Measurements from ENCODE around the gene FHIT.

The FHIT gene

DNA sequence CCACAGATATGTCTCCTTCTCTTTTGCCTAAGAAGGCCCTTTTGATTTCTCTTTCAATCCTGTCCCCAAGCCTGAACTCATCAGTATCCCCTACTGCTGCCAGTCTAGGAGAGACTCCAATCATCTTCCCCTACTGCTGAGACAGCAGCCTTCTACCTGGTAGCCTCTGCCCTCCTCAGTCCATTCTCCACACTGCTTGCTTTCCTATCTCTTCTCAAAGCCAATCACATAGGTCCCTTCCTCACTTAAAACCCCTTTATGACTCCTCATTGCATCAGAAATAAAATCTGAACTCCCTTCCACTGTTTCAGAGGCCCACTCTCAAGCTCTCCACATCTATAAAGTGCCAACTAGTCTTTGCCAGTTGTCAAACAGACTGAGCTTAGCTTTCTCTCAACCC, 1119.6 kb downstream of the FHIT start:
- DNase-seq: no peak

DNA sequence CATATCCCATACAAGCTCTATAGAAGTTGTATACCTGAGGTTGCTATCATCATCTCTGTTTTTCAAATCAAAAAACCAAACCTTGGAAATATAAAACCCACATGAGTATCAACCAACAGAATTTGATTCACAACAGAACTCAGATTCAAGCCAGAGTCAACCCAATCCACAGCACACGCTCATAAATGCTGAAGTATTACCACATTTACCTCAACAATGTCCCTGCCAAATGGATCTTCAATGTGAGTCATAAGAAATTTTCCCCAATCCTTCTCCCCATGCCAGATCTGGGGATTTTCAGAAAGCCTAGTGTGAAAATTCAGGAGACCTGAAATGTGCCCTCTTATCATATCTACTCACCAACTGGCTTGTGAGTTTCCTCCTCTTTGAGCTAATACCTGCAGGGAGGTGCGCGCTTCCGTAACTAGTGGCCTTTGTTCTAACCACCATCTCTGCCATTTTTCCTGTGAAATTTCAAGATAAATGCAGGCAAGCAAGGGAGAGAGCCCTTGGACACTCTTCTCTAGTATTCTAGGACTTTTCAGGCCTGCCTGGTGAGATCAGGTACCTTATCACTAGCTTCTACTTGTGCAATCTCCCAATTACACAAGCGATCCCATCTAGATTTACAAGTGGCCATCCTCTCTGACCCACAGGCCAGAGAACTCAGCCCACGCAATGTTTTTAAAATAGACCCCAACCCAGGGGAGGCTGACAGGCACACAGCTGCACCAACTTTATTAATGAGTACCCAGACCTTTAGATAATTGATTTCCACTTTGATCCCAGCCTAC, 1124.5 kb downstream of the FHIT start:
- no peak for DNase-seq

DNA sequence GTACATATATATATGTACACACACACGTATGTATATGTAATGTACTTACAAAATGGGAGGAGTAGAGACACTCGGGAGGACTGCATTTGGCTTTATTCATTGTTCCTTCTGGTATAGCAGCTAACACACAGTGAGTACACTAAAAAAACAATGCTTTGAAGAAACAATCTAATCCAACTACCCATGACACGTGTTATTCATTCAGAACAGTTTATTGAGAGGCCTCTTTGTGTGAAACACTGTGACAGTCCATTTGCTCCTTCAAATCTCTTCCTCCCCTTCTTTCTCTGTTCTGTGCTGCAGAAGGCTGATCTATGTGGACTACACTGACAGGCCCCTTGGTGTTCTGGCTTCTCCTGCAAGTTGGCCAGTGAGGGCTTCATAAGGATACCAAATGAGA, 1125.6 kb downstream of the FHIT start:
- no peak for DNase-seq

DNA sequence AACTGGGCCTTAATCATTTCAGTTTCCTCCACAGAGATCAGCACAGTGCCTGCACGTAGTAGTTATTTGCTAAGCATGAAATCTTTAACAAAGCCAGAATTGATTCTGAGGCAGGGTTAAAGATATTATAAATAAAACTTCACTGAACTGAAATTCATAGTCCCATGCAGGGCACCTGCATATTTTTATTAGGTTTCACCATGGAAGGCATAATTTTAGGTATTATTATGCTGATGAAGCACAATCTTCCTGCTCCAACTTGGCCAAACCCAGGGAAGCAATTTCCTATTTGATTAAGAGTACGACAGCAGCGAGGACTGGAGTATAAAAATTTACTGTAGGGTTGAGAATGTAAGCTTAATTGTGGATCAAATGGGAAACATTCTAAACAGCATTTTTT, 1131.0 kb downstream of the FHIT start:
- DNase-seq: no peak

DNA sequence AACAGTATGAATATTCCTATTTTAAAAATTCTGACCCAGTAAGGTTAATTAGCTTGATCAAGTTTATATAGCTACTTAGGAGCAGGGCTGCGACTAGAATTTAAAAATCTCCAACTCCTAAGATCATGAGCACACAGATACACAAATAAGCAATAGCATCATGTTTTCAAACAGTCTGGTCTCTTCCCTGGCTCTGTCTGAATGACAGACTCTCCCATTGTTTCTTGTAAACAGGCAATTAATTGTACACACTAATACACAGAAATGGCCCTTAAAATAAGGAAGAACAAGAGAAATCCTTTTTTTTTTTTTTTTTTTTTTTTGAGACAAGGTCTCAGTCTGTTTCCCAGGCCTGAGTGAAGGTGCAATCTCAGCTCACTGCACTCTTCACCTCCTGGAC, 1137.1 kb downstream of the FHIT start:
- DNase-seq: no peak

DNA sequence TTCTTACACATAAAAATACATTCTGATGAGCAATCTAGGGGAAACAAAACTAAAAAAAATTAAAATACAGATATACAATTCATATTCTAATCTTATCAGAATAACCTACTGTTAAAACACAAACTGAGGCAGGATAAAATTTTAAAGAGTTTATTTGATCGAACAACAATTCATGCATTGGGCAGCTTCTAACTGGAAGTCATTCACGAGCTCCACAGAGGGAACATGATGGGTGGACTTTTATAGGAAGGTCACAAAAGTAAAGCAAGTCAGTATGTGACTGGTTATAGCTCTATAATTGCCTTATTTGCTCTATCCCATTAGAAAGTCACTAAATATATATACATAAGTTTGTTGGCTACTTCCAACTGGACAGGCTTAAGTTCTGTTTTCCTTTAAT, 1144.0 kb downstream of the FHIT start:
- no peak for DNase-seq

DNA sequence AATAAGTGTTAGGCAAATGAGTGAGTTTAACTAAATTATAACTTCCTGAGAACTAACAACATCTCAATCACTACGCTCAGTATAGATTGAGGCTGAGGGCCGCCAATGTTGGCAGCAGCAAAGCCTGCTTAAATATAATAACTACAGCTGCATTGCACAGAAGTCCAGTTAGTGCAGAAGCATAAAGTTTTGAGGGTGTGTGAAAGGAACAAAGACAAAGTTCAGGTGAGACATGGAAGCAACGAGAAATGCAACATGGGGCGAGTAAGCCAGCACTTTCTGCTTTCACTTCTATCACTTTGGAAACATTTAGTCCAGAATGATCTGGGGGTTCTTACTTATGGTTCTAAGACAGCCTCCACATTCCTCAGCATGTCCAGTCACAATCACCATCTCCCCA, 1149.1 kb downstream of the FHIT start:
- DNase-seq: no peak

DNA sequence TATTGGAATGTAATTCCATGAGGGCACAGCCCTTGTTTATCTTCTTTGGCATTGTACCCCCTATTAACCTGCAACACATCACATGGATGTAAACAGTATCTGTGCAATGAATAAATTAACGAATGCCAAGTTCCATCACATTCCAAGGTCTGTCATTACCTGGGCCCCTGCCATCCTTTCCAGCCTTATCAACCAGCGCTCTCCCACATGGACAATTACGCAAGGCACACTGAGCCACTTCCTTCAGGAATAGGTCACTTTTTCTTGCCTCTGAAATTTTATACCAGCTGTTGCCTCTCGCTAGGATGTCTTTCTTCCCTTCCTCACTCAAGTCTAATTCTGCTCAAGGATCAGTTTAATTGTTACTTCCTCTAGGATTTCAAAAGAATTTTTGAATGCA, 1149.6 kb downstream of the FHIT start:
- no peak for DNase-seq

DNA sequence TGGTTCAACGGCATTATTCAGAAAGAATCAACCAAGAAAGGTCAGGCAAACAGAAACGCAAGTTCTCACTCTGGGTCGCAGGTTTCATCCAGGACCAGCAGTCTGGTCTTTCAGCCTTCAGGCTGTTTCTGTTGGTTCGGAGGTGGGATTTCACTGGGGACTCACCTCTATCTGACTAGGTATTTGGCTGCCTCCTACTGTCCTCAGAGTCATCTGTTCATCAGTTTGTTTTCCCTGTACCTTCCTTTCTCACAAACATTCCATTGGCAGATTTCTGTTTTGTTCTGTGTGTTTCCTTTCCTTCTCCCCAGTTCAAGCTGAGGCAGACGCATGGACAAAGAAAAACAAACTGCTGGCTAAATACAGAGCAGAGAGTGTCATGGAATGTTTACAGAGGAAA, 1154.8 kb downstream of the FHIT start:
- no peak for DNase-seq

DNA sequence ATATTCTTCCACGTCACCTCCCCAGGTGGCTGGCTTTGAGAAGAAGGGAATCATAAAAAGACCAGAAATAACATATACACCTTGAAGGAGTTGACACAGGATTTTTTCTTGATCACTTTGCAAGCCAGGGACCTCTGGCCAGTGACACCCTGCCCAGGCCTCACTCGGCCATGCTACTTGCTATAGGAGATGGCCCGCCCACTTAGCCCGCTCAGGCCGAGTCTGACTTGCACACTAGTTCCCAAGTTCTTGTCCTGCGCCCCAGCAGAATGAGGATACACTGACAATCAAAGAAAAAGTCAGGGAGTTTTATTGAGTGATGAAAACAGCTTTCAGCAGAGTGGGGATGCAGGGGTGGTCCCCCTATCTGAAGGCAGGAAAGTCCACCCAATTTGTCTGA, 1155.3 kb downstream of the FHIT start:
- DNase-seq: no peak

DNA sequence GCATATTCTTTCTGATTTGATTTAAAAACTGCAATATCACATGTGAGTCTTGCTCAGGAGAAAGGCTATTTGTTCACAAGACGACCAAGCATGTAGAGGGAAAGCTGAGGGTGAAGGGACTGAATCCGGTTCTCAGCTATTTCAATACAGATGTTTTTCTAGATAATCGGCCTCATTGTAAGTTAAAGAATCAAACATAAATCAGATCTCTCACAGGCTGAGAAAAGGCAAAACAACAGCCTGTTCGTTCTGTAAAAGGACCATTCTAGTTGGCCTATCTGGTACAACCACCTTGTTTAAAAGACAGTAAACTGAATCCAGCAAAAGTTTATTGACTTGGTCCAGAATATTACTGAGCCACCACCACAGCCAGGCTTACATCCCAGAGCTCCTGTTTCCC, 1155.7 kb downstream of the FHIT start:
- DNase-seq: no peak

DNA sequence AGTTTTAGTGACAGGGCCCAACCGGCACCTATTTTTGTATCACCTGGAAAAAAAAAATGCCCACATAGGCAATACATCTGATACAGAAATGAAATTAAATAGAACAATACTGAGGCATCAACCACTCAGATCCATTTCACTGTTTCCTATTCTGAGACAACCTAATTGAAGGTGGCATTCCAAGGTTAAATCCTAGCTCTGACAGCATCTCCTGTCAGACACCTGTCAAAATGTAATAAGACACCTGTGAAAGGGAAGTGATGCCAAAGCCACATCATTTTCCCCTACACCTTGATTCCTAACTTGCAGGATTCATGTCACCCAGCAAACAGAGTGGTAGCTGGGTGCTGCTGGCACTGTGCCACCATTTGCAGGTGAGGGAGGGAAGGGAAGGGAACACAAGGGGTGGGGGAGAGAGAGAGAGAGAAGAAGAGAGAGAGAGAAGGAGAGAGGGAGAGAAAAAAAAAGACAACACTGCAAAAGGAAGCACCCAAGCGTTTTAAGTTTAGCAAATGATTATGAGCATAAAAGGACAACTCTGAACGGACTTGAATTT, 1156.8 kb downstream of the FHIT start:
- peak; percentile 23 to 59 for DNase-seq

DNA sequence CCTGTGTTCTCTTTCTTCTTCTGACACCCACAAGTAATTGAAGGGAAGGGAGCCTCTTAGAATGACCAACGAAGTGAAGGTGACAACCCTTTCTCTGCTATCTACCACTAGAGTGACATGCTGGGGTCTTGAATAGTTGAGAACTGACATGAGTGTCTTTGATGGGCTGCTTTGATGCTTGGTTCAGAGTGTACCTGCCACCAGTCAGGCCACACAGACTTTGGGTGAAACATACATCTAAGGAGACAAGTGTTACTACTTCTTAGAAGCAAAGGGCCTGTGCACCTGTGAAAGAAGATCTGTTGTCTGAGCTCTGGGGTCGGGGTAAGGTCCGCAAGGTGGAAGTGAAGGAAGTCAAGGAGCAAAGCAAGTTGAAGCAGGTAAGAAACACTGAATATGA, 1160.7 kb downstream of the FHIT start:
- no peak for DNase-seq

DNA sequence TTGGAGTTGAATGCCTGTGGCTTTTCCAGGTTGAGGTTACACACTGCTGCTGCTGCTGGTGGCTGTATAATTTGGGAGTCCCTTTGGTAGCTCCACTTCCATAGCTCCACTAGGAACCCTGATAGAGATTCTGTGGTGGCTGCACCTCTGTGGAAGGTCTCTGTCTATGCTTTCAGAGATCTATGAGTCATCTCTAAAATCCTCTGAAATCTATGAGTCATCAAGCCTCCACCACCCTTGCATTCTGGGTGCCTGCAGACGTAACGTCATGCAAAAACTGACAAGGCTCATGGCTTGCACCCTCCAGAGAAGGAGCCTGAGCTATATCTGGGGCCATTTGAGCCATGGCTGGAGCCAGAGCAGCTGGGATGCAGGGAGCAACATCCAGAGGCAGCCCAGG, 1164.4 kb downstream of the FHIT start:
- DNase-seq: no peak

DNA sequence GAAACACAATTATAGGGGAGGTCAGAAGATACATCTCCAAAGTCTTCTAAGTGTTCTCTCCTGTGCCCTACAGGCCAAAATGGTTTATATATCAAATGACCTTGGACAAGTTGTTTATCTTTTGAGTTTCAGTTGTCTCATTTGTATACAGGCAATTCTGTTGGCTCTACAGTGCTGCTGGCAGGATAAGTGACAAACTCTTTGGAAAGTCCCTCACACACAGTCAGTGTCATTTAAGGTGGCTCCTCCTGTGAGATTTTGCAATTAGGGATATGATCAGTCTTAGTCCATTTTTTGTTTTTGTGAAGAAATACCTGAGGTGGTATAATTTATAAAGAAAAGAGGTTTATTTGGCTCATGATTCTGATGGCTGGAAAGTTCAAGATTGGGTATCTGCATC, 1165.6 kb downstream of the FHIT start:
- no peak for DNase-seq

DNA sequence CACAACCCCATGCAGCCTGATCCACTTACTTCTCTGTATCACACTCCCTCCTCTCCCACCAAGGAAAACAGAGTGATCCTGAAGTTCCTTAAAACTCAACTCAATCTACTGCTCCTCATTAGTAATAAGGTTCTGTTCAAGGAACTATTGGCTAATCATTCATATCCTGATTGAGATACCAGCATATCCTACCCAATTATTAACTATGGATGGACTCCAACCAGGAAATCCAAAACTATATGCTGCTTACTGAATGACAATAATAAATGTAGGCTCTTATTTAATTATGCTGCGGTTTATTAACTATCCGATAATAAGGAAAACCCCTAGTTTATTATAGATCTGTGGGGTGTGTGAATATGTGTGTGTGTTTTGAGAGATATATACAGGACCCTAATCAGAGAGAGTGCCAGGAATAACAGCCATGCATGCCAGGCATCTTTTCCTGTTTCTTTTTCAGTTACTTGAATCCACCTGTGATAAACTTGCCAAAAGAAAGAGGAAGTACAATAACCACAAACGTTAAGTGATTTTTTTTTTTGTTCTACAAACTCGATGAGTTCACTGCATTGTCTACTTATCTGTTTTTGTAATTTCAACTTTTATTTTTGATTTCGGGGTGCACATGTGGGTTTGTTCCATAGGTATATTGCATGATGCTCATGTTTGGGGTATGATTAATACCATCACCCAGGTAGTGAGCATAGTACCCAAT, 1169.7 kb downstream of the FHIT start:
- DNase-seq: no peak

DNA sequence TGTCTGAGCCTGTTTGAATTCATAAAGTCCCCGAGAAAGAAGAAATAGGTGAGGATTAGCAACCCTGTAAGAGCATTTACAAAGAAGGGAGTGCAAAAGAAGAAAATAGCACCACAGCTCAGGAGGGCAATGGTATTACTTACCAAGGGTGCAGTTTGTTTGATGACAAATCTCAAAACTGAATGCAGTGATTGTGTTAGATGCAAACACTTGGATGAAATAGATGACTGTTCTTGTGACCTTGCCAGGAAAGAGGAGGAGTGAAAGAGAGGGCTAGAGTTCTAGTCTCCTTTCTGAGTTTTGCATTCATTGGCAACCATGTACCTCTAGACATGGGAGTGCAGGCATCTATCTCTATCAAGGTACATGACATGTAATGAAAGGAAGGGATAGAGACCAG, 1170.6 kb downstream of the FHIT start:
- no peak for DNase-seq

DNA sequence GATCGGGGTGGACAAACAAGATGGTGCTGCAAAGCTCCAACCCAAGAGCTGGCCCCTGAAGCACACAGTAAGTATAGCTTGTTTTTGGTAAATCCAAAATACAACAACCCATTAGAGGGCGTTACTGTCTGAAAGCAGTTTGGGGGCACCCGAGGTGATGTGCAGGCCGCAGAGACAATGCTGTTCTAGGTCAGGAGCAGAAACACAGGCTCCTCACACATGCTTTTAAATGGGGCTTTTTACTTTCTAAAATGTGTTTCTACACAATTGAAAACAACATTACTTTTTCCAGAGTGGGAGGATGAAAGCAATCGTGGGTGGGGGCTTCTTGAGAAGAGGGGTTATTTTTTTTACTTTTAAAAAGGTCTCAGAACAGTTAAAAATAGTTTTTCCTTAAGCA, 1172.2 kb downstream of the FHIT start:
- DNase-seq: no peak

DNA sequence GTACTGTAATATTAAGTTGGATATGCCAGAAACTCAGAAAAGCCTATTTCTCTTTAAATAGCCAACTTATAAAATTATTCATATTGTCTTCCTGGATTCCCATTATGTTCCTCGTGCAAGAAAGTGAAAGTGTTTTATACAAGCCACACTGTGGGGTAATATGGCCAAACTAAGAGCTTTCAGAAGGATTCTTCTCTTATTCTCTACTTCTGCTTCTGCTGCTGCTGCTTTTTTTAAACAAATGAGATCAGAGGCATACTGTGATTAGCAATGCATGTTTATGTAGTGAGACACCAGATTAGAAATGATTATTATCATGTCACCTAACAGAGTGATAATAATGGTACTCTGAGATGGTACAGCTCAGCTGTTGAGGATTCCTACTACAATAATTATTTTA, 1174.9 kb downstream of the FHIT start:
- no peak for DNase-seq

DNA sequence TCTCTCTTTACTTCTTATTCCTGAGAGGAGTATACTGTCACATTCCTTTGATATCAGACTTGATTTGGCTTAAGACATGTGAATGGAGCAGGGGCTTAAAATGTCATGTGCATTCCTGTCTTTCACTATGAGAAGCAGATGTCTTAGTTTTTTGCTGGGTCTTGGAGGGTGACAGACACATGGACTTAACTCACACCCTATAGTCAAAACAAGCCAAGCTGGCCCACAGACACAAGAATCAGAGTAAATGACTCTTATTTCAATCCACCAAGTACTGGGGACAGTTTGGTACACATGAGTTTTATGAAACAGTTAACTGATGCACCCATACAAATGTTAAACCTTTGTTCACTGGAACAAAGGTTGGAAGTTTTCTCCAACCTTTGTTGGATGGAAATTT, 1177.3 kb downstream of the FHIT start:
- DNase-seq: no peak

DNA sequence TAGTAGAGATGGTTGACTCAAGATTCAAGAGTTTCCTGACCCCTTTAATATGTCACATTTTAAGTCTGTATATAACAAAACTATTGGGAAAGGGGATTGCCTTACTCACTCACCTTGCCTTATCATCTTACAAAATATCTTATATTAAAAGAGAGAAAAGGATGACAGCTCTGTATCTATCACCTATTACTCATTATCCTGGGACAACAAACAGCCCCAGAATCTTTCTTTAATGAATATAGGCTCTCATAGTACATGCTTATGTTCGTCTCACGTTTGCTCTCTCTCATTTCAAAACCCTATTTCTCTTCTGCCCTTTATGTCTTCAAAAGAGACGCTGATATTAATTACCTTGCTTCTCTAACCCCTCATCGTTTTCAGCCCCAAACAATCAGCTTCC, 1178.0 kb downstream of the FHIT start:
- DNase-seq: no peak

DNA sequence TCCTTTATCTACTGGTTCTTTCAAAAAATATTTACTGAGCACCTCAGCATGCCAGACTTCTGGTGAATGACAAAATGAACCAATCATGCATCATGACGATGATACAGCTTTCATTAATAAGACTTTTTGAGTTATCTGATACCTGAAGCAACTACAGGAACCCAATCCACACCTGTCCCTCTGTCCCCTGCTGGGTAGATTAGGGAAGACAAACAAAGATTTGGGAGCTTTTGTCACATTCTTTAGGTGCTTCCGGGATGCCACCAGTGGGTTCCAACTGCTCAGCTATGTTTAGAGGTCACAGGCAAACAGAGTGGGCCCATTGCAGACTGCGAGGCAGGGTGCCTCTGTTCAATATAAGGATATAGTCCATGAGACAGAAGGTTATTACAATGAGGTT, 1180.9 kb downstream of the FHIT start:
- no peak for DNase-seq

DNA sequence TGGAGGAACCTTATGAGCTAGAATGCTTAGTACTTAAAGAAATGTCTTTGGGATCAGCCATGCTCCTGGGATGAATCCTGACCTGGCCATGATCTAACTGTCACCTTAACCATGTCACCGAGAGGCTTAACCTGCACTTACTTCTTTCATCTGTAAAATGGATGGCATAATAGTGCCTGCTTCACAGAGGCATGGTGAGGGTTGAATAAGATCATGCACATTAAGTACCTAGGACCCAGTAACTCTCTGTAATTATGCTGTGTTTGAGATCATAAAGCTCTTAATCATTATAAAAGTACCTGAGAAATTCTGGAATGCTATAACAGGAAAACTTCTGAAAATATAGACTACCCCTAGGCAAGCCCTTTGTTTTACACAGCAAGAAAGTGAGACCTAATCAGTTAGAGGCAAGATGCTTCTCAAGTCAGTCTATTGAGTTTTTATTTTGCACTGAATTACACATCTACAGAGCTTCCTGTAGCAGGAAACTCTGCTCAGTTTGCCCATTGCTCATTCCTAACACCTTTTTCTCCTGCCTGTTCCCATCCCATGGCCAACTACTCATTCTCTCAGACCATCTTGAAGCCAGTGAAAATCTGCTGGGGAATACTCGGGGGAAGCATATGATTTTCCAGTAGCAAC, 1185.9 kb downstream of the FHIT start:
- no peak for DNase-seq
